ENCODE results near the gene PCGF2.

DNA sequence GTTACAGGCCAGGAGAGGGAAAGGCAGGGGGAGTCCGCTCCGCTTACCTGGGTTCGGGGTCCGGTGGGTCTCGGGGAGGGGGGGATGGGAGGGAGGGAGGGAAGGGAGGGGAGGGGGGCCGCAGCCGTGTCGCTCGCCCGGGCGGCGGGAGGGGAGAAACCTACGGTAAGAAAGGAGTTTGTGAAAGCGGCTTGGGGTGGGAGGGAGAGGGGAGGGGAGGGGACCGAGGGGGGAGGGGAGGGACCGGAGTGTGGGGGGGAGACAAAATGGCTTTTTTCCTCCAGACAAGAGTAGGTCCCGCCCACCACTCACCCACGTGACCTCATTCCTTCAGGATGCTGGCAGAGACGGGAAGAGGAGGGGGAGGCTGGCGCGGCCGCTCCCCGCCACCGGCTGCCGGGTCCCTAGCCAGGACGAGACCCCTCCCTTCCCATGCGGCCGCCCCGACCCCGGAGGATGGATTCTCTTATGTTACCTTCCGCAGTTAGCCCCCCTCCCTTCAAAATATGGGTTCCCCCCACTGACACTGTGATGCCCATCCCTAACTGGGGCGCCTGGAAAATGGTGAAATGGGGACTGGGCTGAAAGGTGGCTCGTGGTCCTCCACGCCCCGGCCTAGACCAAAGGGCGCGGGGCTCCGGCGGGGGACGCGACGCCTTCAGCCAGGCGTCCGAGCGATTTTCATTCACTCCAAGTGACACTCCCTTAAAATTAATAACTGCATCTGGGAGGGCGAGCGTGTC, at the start of gene PCGF2:
- TF ChIP-seq, protein P1, sequence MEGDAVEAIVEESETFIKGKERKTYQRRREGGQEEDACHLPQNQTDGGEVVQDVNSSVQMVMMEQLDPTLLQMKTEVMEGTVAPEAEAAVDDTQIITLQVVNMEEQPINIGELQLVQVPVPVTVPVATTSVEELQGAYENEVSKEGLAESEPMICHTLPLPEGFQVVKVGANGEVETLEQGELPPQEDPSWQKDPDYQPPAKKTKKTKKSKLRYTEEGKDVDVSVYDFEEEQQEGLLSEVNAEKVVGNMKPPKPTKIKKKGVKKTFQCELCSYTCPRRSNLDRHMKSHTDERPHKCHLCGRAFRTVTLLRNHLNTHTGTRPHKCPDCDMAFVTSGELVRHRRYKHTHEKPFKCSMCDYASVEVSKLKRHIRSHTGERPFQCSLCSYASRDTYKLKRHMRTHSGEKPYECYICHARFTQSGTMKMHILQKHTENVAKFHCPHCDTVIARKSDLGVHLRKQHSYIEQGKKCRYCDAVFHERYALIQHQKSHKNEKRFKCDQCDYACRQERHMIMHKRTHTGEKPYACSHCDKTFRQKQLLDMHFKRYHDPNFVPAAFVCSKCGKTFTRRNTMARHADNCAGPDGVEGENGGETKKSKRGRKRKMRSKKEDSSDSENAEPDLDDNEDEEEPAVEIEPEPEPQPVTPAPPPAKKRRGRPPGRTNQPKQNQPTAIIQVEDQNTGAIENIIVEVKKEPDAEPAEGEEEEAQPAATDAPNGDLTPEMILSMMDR (IDR thresholded peaks at IDR 0.05) = no peak
- TF ChIP-seq POLR2A (IDR thresholded peaks at IDR 0.05) = no peak
